ENCODE data around the gene SNX20.
A peak's percentile ranks its signal among the peaks of the same experiment; 100 is the strongest.

SNX20 gene

DNA sequence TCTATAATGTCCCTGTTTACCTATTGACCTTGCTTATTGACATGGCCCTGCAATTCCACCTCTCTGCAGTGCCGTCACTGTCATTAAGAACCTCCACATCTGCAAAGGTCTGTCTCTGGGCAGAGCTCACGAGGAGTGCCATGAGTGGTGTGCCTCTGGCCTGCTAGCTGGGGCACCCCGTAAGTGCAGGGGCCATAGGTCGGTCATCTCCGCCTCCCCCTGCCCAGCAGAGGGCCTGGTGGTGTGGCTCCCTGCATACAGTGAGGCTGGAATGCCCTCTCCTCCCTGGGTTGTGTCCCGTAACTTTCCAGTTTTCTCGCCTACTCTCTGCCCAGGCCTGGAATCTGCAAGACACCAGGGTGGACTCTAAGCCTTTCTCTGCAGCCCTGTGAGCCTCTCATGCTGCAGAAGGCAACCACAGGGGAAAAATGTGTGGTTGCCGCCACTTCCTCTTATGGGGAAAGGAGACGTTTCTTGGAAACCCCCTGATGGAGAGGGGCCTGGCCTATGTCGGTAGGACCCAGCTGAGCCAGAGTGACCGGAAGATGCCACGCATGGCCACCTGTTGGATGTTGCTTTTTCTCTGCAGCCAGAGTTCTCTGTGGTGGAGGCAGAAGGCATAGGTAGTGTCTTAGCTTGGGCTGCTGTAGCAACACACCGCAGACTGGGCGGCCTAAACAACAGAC, 2.7 kb upstream of the SNX20 start:
- DNase-seq, result peak in 2 of 56 donors; percentile 15 to 17

DNA sequence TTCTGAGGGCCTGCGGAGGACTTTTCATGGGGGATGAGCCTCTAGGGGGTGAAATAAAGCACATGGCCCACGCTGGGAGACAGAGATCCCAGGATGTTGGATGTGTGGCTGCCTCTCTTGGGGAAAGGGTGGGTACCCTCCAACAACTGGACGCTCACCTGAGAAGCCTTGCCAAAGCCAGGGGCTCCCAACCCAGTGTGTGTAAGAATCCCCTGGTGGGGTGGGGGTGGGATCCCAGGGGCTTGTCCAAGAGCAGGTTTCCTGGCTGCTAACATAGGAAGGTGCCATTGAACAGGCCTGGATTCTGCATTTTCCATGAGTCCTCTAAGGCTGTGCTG, 587 bp downstream of the SNX20 start:
- no peak for DNase-seq

DNA sequence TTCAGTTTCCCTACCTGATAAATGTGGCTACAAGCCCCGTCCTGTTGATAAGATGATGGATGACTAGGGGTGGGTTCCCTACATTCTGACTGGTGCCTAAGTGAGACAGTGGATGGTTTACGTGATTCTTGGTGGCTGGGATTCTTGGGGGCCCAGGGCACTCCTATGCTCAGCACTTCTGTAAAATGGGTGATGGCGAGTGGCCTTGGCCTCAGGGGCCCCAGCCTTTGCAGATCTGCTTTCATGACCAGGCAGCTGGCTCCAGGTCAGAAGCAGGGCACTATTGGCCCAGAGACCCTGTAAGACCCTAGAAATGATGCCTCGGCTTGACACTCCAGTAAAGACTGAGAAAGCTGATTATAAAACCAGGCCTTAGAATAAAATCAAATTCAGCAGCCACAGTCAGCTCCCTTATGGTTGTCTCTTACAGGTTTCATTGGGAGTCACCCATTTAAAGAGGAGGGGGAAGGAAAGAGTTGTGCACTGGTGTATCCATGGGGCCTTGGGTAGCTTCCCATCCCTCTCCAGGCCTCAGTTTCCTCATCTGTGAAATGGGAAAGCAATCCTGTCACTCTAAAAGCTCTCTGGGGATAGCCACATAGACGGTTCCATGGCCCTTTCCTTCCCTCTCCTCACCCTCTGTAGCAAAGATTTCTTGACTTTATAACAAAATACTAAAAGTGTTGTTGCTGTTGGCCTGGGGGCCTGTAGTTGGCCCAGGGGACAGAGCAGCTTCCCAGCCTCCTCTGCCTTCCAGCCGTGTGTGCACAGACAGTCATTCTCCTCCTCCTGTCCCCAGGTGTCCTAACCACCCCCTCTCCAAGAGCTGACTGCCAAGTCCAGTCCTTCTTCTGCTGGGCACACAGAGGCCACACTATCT, 1.2 kb downstream of the SNX20 start:
- DNase-seq, result no peak

DNA sequence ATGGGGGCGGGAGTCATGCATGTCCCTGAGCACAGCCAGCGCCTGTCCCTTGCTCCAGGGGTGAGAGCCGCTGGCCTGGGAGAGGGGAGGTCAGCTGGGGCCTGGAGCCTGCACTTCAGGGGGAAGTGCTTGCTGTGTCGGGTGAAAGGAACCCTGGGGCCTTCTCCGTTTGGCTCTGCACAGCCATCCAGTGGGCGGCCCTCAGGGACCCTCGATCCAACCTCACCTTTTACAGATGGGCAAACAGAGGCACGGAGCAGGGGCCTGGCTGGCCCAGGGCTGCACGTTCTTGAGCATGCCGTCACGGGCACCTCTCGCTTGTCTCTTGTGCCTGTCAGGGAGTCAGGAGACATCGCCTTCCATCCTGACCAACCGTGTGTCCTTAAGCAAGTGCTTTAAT, 1.8 kb downstream of the SNX20 start:
- DNase-seq, result no peak

DNA sequence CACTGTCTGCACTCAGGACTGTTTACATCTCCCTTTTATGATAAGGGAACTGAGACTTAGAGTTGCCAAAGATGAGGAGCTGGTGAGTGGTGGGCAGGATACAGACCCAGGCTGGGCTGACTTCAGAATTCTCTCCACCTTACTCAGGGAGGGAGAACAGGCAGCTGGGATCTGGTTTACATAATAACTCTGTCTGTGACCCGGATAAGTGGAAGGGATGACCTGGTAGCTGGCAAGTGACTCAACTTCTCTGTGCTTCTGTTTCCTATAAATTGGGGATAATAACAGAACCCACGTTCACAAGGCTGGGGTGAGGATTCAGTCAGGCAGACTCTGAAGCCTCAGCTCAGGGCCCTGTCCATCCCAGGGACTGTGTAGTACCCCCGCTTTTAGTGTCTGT, 2.6 kb downstream of the SNX20 start:
- no peak for DNase-seq

DNA sequence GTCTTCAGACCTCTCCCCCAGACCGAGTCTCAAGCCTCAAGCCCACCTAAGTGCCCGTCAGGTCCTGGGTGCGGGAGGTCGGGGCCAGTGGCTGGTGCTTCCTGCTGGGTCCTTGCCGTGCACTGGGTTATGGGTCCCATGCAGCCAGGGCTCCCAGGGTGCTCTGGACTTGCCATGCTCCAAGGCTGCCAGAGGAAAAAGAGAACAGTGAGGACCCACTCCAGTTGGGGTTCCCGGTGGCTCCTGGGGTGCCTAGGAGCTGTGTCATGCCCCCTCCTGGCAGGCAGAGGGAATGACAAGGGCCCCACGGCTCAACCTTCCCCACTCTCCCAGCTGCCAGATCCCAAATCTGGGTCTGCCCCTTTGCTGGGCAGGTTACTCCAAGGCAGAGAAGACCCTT, 3.8 kb downstream of the SNX20 start:
- no peak for DNase-seq

DNA sequence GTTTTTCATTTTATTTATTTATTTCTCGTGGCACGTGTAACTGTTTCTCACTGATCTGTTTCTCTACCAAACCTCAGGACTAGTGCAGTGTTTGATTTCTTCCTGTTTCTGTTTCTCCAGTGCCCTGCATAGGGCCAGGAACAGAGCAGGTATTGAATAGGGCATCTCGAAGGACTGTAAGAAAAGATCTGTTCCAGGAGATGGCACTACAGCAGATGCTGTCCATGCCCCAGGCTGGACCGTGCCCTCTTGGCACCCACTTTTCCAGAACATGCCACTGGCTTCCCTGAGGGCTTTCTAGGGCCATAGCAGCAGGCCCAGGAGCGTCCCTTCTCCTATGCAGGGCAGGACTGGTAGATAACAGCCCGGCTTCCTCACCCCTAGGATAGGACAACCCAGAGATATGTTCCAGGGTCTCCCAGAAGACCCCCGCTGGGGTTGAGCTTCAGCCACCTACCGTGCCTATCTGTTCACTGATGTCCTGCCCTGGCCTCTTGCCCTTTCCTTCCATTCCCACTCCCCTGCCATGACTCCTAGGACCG, 4.4 kb downstream of the SNX20 start:
- DNase-seq, result no peak

DNA sequence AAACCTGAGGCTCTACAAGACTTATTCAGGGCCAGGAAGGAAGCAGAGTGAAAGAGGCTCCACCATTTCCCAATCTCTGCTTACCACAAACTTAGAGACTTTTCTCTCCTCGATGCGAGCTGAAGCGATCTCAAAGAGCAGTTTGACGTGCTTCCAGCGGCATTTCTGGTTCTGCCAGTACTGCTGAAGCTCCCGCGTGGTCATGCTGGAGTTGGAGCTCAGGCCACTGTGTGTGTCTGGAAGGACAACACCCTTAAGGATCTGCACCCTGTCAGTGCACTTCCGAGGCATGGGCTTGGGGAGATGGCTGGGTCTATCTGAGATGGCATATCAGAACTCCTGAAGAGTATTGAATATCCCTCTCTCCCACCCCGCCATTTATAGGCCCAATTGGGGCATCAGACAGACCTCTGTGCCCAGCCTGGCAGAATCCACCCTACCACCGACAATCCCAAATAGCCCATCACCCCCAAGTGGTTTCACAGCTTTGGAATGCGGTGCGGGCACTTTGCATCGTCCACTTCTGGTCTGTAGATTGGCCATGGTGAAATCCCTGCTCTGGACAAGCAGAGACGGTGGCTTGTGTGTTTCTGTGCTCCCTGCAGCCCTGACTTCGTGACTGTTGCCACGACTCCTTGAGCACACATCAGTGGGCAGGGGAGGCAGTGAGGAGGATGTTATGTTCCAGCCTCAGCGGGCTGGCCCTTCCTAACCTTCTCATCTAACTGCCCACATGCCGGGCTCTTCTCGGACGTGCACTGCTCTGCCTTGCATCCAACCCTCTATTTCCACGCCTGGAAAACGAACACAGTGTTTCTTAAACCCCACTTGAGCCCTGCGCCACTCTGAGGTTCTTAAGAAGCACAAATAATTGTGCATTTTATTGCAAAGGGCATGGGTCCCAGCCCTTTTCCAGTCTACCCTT, 5.2 kb downstream of the SNX20 start:
- no peak for DNase-seq

DNA sequence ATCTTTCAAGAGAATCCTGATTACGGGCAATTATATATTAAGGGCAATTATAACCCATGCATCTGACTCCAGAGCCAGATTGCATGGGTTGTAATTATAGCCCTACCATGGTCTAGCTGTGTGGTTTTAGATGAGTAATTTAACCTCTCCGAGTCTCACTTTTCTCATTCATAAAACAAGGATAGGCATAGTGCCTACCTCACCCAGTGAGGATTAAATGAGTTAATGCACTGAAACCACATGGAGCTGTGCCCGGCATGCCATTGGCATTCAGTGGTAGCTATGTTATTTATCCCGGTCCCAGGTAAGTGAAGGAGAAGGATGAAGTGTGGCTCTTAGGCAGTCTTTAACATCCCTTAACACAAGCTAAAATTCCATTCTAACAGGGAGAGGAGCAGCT, 6.3 kb downstream of the SNX20 start:
- no peak for DNase-seq

DNA sequence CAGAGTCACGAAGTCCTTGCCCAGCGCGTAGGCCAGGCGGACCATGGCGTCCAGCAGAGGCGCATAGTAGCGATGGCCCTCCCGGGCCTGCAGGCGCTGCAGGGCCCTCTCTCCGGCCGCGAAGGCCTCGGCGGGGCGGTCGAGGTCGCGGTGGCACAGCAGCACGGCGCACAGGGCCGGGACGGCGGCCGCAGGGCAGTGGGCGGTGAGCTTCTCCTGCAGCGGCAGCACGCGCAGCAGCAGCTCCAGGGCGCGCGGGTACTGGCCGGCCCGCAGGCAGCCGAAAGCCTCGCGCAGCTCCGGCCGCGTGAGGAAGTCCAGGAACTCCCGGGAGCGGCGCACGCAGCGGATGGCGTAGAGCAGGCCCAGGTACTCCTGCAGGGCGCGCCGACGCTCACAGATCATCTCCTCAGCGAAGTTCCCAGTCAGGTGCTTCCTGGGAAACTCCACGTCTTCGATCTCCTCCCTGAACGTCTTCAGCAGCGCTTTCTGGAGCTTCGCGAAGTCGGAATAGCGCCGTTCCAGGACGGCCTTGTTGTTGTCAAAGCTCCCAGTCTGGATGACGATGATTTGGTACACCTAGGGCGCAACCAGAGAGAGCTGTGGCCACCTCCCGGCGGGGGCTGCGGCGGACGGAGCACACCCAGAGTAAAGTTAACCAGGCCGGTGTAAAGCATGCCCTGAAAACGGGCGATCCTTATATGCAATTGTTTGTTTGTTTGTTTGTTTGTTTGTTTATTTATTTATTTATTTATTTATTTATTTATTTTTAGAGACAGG, 7.4 kb downstream of the SNX20 start:
- DNase-seq, result no peak

DNA sequence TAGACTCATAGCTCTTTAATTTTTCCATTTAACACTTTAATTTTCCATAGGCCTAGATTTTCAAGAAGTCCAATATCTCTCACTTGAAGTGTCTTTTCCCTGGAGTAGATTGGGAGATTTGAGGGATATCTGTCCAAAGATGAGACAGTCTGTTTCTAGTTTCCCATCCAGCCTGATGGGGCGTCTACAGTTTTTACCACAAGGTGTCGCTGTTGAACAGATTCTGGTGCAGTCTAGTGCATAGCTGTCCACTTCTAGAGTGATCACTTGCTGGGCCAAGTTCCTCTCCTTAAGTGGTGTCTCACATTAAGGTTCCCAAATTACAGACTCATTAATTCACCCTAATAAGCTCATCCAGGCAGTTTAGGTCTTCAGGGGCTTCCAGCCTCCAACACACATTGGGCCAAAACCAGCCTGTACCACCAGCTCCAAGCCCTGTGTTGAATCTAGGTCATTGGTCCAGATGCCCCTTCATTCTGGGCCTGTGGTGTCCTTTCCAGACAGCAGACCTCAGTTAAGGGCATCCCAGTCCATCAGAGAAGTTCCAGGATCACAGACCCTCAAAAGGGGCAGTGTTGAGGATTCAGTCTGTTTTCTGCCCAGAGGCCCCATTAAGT, 9.4 kb downstream of the SNX20 start:
- DNase-seq, result no peak

DNA sequence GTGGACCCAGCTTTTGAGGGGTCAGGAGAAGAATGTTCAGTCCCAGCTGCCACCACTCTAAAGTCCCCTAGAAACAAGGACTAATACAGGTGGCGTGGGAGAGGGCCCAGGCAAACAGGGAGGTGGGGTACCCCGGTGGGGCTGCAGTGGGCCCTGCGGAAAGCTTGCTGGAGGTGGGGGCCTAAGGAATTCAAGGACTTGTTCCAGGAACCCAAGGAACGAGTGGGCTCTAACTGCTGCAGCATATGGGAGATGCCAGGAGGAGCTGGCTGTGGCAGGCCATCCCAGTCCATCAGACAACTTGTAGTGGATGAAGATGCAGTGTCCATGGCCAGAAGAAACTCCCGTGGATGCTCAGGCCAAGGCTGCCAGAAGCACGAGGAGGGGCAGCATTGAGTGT, 10.6 kb downstream of the SNX20 start:
- DNase-seq, result no peak

DNA sequence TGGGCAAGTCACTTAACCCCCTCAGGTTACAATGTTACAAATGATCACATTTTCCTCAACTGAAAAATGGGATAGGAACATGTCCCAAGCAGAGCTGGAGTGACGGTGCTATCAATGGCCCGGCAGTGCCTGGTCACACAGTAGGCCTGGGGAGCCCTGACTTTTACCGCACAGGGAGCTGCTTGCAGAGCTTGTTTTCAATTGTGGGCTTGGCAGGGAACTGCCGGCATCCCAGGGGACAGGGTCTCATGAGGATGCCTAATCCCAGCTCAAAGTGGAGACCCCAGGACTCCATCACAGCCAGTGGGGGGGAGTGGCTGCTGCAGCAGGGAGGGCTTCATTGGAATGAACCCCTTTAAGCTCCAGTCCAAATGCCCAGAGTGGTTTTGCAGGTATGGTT, 11.4 kb downstream of the SNX20 start:
- DNase-seq, result no peak

DNA sequence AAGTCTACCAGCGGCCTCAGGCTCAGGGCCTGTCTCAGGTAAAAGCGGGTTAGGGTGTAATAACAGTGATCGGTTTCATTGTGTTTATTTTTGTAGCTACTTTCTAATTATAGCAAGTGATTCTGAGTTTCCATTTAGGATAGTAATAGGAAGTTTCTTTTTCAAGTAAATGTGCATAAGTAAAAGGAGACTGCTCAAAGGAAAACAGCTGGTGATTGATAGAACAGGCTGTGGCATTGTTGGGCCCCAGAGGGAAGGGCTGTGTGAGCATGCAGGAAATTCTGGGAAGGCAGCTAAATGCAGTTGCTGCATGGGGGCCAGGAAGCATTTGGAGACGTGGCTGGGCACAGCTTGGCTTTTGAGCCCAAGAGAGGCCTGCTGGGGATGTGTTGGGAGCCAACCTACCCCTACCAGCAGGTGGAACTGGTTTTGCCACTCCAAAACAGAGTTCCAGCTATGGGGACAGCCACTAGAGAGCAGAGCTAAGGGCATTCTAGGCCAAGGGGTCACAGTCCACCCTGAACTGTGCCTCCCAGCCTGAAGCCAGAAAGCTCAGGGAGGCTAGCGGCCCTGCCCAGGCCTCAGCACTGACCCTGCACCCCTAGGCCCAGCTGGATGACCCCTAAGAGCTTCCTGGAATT, 12.6 kb downstream of the SNX20 start:
- DNase-seq, result no peak

DNA sequence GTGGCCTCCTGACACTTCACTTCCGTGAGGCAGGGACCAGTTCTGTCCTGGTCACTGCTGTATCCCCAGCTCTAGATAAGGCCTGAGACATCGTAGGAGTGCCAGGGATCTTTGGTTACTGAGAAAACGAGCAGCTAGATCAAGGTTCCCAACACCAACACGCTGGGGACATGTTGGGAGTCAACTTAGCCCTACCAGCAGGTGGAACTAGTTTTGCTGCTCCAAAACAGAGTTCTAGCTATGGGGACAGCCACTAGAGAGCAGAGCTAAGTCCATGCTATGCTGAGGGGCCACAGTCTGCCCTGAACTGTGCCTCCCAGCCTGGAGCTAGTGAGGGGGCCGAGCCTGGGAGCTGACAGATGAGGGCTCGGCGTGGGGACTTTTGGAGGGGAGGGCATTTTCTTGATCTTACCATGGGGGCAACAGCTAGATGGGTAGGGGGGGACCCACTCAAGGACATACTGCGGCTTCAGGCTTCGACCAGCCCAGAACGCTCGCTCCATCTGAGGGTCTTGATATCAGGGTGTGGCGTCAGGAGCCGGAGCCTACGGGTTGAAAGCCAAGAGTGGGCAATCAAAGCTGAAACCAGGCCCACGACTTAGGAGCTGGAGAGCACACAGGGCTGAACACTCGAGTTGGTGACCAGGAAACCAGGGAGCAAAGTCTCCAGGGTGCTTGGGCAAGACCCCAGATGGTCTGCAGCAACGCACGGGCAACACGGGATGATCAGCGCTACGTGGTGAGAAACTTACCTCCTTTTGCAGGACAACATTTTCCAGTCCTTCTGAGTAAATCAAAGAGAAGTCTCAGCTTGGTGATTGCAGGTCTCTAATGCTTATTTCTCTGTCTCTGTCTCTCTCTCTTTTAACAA, 13.4 kb downstream of the SNX20 start:
- no peak for DNase-seq

DNA sequence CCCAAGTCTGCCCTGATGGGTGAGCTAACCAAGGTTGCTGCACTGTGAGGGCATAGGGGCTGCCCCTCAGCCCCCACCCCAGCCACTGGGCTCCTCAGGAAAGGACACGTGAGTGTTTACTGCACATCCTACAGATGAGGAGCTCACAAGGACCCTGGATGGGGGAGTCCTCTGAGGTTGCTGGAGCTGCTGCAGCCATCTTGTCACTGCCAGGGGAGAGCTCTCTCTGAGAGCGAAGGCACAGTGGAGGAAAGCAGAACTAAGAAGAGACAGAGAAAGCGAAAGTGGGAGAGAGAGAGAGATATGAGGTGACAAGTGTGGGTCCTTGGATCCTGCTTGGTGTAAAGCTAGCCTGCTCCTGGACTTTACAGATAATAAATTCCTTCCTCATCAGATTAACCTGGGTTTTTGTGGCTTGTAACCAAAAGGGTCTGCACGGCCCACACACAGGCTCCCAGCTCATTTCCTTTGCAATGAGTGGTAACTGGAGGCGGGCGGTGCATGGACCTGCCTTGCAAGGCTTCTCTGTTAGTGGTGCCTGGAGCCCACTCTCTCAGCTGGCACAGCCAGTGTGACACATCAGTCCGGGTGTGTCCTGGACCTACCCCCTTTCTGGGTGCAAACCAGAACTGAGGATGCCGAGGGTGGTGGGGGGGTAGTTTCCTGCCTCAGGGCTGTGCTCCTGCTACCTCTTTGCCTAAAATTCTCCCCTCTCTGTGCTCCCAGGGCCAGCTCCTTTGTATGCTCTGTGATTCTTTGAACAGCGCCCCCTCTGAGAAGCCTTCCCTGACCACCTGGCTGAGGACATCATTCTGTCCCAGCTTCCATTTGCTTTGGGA, 14.2 kb downstream of the SNX20 start:
- DNase-seq, result no peak

DNA sequence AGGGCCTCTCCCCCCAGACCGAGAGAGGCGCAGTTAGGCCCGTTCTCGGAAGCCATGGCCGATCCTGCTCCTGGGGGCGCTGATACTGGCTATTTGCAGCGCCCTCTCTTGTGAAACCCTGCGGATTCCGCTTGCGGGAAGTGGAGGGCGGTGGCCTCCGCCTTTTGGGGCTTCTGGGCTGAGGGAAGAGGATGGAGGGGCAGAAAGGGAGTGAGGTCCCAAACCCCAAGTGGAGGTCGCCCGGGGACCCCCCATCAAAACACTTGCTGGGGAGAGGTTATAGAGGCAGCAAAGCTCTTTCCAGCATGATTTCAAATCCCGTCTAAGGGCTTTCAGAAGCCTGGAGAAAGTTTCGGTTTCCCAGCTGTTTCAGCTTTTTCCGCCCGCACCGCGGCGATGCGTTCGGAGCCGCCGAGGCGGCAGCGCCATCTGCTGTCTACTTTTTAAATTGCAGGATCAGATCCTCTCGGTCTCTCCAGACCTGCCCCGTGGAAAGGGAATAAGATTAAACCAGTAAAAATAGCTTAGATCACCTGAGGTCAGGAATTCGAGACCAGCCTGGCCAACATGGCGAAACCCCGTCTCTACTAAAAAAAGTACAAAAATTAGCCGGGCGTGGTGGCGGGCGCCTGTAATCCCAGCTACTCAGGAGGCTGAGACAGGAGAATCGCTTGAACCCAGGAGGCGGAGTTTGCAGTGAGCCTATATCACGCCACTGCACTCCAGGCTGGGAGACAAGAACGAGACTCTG, 15.8 kb downstream of the SNX20 start:
- DNase-seq, result peak in 46 of 56 donors; percentile 16 to 86 (median 48)
